NK-92 (cell line): ENCODE data around the gene ATG16L2.
"Not testable (repeated sequence)": the region's sequence is repeated elsewhere in the genome, so short reads cannot be mapped to it uniquely, and the experiment has no call there.

Experiments used
- DNase-seq: peaks from one replicate; lab custom pipeline; 2025; ENCODE audit not compliant: unreplicated experiment; lab: John Stamatoyannopoulos, UW

ATG16L2 gene

DNA sequence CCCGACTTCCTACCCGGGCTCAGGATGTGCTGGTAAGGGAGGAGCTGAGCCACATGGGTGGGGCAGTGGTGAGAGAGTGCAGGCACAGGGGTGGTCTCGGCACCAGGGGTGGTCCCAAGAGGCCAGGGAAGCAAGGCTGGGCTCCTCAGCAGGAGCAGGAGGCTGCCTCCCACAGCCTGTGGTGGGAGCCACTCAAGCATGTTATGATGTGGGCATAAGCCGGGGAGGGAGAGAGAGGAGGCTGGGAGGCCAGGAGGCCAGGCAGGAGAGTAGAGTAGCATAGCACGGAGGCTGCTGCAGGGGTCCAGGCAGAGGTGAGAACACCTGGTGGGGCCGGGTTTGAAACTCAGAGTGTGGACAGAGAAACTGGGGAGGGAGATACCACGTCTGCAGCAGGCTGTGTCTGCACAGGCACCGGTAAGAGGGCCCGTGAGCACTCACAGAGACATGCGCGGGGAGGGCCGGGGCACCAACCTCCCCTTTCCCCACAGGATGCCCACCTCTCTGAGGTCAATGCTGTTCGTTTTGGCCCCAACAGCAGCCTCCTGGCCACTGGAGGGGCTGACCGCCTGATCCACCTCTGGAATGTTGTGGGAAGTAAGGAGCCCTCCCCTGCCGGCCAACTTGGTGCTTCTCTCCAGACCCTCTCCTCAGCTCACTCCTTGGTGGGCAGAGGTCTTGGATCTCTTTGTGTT is 10.7 kb downstream of the ATG16L2 start:
- DNase-seq = no peak

DNA sequence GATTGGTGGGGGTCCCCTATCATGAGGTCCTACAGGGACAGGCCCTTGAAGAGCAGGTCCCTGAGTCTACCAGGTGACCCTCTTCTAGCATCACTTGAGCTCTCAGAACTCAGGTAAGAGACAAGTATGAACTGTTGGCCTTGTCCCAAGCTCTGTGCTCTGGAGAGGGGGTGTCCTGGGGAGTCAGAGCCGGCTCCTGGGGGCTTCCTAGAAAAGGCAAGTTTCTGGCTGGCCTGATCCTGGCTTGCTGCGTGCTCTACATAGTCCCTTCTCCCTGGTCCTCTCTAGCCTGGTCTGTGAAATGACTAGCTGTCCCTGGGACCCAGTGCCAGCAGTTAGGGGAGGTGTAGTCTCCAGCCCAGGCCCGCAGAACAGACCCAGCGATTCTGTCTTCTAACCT is 11.4 kb downstream of the ATG16L2 start:
- no peak for DNase-seq

DNA sequence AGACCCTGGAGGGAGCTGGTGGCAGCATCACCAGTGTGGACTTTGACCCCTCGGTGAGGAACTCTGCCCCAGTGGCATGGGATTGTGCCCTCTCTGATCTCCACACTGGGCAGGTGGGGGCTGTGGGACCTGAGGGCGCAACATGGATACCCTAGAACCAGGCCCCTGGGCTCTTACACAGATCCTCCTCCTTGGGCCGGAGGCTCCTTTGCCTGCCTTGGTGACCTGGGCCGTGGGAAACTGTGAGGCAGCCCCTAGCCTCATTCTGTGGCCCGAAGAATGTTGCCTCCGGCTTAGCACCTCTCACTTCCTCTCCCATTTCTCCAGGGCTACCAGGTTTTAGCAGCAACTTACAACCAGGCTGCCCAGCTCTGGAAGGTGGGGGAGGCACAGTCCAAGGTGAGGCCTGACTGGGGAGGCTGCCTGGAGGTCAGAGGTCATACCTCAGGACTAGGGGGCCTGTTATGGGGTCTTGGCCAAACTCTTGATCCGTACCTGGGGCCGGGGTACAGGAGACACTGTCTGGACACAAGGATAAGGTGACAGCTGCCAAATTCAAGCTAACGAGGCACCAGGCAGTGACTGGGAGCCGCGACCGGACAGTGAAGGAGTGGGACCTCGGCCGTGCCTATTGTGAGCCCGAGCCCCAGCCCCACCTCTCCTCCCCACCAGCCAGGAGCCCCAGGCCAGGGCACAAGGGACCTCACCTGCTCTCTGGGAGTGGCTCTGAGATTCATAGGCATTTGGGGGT is 12.2 kb downstream of the ATG16L2 start:
- no peak for DNase-seq

DNA sequence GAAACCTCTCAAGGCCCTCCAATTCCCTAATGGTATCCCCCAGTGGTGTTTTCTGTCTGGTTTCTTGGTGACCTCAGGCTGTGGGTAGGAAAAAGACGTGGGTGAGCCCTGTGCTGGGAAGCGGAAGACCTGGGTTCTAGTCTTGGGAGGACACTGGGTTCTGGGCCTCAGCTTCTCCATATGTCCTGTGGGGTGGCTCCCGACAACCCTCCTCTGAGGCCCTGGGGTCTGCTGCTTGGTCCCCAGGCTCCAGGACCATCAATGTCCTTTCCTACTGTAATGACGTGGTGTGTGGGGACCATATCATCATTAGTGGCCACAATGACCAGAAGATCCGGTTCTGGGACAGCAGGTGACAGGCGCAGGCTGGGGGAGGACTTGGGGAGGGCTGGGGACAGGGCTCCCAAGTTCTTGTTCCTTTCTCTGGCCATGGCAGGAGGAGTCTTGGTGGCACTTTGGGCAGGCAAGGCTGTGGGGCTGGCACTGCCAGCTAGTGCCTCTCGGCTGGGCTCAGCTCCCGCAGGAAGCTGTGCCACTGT is 12.8 kb downstream of the ATG16L2 start:
- DNase-seq = no peak

DNA sequence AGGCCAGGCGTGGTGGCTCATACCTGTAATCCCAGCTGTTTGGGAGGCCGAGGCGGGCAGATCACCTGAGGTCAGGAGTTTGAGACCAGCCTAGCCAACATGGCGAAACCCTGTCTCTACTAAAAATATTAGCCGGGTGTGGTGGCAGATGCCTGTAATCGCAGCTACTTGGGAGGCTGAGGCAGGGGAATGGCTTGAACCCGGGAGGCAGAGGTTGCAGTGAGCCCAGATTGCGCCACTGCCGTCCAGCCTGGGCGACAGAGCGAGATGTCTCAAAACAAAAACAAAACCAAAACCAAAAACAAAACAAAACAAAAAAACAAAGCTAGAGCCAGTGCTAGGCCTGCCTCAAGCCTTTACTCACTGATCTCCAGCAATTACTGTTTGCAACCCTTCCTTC is 13.4 kb downstream of the ATG16L2 start:
- not testable (repeated sequence) for DNase-seq

DNA sequence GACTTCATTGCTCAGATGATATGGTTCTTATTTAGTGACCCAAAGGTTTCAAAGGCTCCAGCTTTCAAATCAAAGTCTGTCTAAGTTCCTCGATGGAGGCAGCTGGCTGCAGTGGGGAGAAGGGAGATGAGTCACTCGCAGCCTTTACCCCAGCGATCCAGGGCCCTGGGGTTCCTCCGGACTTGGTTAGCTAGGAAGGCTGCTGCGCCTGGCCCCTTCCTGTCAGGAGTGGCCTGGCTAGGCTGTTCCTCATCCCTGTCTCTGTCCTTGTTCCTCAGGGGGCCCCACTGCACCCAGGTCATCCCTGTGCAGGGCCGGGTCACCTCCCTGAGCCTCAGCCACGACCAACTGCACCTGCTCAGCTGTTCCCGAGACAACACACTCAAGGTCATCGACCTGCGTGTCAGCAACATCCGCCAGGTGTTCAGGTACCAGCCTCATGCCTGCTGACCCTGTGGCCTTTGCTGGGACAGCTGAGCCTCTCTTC is 13.9 kb downstream of the ATG16L2 start:
- no peak for DNase-seq

- no peak for DNase-seq
These were observed 14.5 kb downstream of the ATG16L2 start for GRCh38 chr11:72828692-72829101.

DNA sequence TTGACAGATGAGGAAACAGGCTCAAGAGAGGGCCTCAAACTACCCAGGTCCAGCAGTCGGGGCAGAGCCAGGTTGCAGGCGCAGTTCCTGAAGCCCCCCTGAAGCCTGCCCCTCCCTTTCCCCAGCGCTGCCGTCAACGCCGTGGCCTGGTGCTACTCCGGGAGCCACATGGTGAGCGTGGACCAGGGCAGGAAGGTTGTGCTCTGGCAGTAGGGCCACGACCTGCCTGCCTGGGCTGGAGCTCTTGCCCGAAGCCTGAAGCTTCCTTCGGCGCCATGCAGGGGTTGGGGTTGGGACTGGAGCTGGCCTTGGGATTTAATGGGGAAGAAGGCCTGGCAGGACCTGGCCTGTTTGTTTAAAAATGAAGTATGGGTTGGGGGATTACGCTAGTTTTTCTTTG is 15.0 kb downstream of the ATG16L2 start:
- DNase-seq = no peak

GRCh38 chr11:72829884-72830533 is 15.8 kb downstream of the ATG16L2 start:
- no peak for DNase-seq

GRCh38 chr11:72831521-72832300 is 17.5 kb downstream of the ATG16L2 start:
- DNase-seq = no peak

DNA sequence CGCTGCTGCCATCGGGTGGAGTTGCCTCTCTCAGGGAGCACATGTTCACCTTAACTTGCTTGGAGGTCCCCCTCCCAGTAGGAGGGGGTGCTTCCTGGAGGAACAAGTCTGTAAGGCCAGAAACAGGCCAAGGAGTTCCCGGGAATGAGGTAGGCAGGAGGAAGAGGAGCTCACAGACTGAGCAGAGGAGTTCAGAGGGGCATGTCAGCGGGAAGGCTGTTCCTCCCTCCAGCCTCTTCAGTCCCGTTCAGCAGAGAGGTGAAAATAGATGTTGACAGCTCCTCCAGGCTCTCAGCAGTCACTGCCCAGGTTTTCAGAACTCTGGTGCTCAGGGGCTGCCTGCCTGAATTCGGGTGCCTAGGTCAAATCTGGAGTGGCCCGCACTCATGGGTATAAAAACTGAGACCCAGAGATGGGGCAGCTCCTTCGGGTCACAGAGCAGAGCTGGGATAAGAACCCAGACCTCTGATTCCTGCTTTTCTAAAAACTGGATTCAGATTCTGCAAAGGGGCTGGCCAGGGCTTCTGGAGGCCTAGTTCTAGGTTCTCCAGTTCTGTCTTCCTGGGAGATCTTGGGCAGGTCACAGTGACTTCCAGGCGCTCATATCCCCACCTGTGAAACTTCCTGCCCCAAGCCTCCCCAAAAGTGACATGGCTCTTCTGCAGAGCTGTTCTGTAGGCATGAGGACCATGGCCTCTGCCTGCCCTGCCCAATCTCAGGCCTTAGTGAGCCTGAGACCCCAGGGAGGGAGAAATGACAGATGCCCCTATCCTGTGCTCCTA is 18.3 kb downstream of the ATG16L2 start:
- no peak for DNase-seq

DNA sequence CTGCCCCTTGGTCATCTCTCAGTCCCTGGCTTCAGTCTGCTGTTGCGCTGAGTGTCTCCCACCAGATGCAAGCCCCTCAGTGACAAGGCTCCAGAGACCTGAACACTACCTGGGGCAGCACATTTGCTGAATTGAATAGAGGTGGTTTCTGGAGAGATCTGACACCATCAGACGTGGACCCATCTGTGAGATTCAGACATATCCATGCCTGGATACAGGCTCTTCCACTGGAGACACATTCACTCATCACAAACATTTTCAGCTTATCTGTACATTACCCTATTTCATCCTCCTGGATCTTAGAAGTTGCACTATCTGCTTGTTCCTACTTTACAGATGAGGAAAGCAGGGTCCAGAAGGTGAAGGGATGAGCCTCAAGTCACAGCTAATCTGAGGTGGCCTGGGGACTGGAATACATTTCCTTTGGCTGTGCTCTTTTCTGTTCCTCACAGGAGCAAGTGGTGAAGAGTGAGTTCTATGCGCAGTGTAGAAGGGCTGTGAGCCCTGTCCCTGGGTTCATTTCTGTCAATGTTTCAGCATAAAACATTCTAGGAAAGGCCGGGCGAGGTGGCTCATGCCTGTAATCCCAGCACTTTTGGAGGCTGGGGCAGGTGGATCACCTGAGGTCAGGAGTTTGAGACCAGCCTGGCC is 19.0 kb downstream of the ATG16L2 start:
- no peak for DNase-seq

- DNase-seq = no peak
These were observed 19.7 kb downstream of the ATG16L2 start for GRCh38 chr11:72833811-72834493.

DNA sequence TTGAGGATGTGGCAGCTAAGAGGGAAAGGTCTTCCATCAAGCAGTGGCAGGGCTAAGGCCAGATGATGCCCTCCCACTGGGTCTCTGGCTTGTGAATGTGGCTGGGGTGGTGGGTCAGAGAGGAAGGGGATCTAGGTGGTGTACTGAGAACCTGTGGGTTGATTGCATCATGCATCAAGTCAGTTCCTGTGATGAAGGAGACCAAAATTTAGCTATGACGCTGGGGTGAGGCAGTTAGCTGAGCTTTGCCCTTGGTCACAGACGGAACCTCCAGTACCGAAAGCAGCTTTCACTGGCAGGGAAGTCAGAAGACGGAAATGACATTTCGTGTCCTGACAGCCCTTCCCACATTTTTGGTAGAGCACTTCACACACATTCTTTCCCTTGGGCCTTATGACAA is 20.7 kb downstream of the ATG16L2 start:
- no peak for DNase-seq

GRCh38 chr11:72836111-72836510 is 21.9 kb downstream of the ATG16L2 start:
- no peak for DNase-seq

DNA sequence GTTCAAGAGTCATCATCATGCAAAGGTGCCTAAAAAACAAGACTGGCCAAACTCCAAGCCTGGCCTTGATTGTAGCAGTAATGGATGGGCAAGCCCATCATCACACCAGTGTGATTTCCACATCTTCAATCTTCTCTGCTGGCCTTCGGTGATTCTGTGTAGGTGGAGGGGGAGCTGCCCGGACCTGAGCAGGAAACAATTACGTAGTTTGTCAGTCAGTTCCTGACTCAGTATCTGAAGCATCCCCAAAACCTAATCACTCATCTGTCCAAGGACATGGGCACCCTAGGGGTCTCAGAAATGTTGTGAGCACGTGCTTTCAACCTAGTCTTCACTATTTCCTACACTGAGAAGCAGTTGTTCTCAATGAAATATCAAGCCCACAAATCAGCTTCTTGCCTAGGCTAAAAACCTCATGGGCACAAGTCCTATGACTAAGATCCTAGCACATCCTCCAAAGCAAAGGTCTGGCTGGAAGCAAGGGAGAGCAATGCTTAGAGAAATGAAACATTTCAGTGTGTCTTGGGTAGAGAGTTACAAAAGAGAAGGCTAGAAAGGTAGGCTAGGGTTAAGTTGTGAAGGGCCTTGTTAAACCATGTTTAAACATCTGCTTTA is 24.6 kb downstream of the ATG16L2 start:
- no peak for DNase-seq

- DNase-seq = no peak
These were observed 26.6 kb downstream of the ATG16L2 start for GRCh38 chr11:72840780-72841179.

GRCh38 chr11:72841397-72841796 is 27.2 kb downstream of the ATG16L2 start:
- no peak for DNase-seq

DNA sequence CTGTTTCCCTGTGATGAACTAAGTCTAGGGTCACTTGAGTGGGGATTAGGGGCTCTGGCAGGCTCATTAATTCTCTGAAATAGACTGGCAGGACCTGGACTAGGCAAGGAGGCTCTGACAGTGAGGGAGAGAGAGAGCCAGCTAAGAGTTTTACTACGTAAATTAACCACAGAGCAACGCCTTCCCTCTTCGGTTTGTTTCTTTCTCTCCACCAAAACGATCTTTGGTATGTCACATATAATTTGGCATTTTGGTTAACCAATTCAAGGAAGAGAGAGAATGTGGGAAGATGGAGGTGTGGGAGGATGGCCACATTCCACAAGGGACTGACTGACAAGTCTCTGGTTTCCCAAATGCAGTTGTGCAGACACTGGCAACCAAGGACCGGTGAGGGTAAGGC is 27.9 kb downstream of the ATG16L2 start:
- no peak for DNase-seq
